Measurements from ENCODE around the gene MORN5.

Gene MORN5

GRCh38 chr9:122138560-122139268, 21.0 kb upstream of the MORN5 start:
- Histone ChIP-seq H3K9me3 (ENCODE audit: insufficient read depth, low read depth, low read length) (no peaks in the 10 kb centered on the region), H3K4me1 (ENCODE audit: insufficient read depth, low read length, poor library complexity, severe bottlenecking) (peaks cover 42% of the 10 kb centered on the region), H3K27me3 (ENCODE audit: insufficient read depth, low read length, poor library complexity, severe bottlenecking) (no peaks in the 10 kb centered on the region), H3K79me2 (ENCODE audit: insufficient read depth, low read length) (no peaks in the 10 kb centered on the region), H3K9me2 (replicated peaks; ENCODE audit: low read depth, low read length) (no peaks in the 10 kb centered on the region), H3K4me3 (ENCODE audit: low read length, poor library complexity, severe bottlenecking) (no peak overlapping the region), H3K9ac (ENCODE audit: low read depth, low read length, poor library complexity, severe bottlenecking) (no peak overlapping the region), H4K20me1 (ENCODE audit: insufficient read depth, low read length, poor library complexity, severe bottlenecking) (no peaks in the 10 kb centered on the region), H2AFZ (ENCODE audit: low read length) (no peak overlapping the region), H3K36me3 (ENCODE audit: insufficient read depth, low read length) (peaks cover 12% of the 10 kb centered on the region; the same call in 1 of the 2 replicates), H3K4me2 (ENCODE audit: low read depth, low read length, poor library complexity, severe bottlenecking) (no peak overlapping the region), H3F3A (ENCODE audit: low read depth) (no peaks in the 10 kb centered on the region)
- TF ChIP-seq CTCF (conservative IDR thresholded peaks at IDR 0.05; ENCODE audit: low read length) = no peak
- no peak for TF ChIP-seq EZH2phosphoT487 (IDR thresholded peaks at IDR 0.05; ENCODE audit: borderline replicate concordance)

DNA sequence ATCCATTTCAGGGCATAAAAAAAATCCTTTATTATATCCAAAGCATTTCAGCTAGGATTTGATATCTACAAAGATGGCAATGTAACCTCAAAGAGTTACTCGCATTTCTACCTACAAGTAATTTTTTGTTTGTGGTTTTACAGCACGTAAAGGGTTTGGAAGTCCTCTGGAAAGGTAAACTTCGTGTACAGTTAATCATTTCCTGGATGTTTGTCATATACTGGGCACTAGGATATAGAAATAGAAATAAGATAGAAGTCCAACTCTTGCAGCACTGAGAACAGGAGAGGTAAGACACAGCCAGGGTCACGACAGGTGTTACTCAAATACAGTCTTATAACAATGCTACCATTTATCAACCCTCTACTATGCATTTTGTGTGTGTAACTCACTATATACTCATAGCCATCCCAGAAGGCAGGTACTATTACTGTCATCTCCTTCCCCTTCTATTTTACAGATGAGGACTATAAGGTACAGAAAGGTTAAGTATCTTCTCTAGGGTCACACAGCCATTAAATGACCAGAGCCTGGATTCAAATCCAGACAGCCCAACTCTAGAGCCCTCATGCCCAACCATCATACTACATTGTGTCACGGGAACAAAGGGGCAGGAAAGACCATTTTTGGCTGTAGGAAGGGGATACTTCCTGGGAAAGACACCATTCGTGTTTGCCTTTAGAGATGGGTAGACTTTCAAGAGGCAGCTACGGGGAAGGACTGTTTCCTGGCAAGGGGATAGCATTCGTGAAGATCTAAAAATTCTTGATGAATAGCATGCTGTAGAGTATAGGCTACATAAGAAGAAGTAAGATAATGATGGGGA, 19.1 kb upstream of the MORN5 start:
- Histone ChIP-seq H3K9me3 (ENCODE audit: insufficient read depth, low read depth, low read length) (no peaks in the 10 kb centered on the region), H3K27me3 (ENCODE audit: insufficient read depth, low read length, poor library complexity, severe bottlenecking) (no peaks in the 10 kb centered on the region), H3K4me2 (ENCODE audit: low read depth, low read length, poor library complexity, severe bottlenecking) (no peak overlapping the region), H3K9me2 (replicated peaks; ENCODE audit: low read depth, low read length) (no peaks in the 10 kb centered on the region), H3K4me1 (ENCODE audit: insufficient read depth, low read length, poor library complexity, severe bottlenecking) (peaks cover 60% of the 10 kb centered on the region), H3K36me3 (ENCODE audit: insufficient read depth, low read length) (peaks cover 19% of the 10 kb centered on the region; the same call in 1 of the 2 replicates), H3K79me2 (ENCODE audit: insufficient read depth, low read length) (no peaks in the 10 kb centered on the region), H2AFZ (ENCODE audit: low read length) (no peak overlapping the region), H3K9ac (ENCODE audit: low read depth, low read length, poor library complexity, severe bottlenecking) (peak overlapping the region; percentile 13), H3F3A (ENCODE audit: low read depth) (no peaks in the 10 kb centered on the region), H3K4me3 (ENCODE audit: low read length, poor library complexity, severe bottlenecking) (no peak overlapping the region), H4K20me1 (ENCODE audit: insufficient read depth, low read length, poor library complexity, severe bottlenecking) (no peaks in the 10 kb centered on the region)
- no peak for TF ChIP-seq EZH2phosphoT487 (IDR thresholded peaks at IDR 0.05; ENCODE audit: borderline replicate concordance)
- TF ChIP-seq CTCF (conservative IDR thresholded peaks at IDR 0.05; ENCODE audit: low read length) = no peak

- Histone ChIP-seq H3K79me2 (ENCODE audit: insufficient read depth, low read length) (no peaks in the 10 kb centered on the region), H3K4me2 (ENCODE audit: low read depth, low read length, poor library complexity, severe bottlenecking) (no peak overlapping the region), H3K4me1 (ENCODE audit: insufficient read depth, low read length, poor library complexity, severe bottlenecking) (peaks cover 60% of the 10 kb centered on the region), H4K20me1 (ENCODE audit: insufficient read depth, low read length, poor library complexity, severe bottlenecking) (no peaks in the 10 kb centered on the region), H3K9me3 (ENCODE audit: insufficient read depth, low read depth, low read length) (no peaks in the 10 kb centered on the region), H3F3A (ENCODE audit: low read depth) (no peaks in the 10 kb centered on the region), H3K36me3 (ENCODE audit: insufficient read depth, low read length) (peaks cover 26% of the 10 kb centered on the region; the same call in 1 of the 2 replicates), H3K4me3 (ENCODE audit: low read length, poor library complexity, severe bottlenecking) (no peak overlapping the region), H3K9ac (ENCODE audit: low read depth, low read length, poor library complexity, severe bottlenecking) (no peak overlapping the region), H2AFZ (ENCODE audit: low read length) (no peak overlapping the region), H3K27me3 (ENCODE audit: insufficient read depth, low read length, poor library complexity, severe bottlenecking) (no peaks in the 10 kb centered on the region), H3K9me2 (replicated peaks; ENCODE audit: low read depth, low read length) (no peaks in the 10 kb centered on the region)
- TF ChIP-seq EZH2phosphoT487 (IDR thresholded peaks at IDR 0.05; ENCODE audit: borderline replicate concordance) = no peak
Observed at GRCh38 chr9:122141671-122142070, 18.0 kb upstream of the MORN5 start.

Data from Loucy (cell line).